Right cardiac atrium (tissue), 5 donors: ENCODE measurements around the gene INPP5K. TPM values are rescaled to one million over a fixed set of nuclear protein-coding genes. Genes with fewer than 3 reads are reported as not detected.

Experiments used
- polyA plus RNA-seq: library from polyadenylated mRNA; stranded (reverse); fragments of 200-250 nt; gene quantifications from one replicate; pipeline ENCODE4 v1.2.3, GENCODE V29; 2013
- total RNA-seq, 4 donors: library from RNA; stranded (reverse); fragmentation: NEBNext Ultra II Directional; extraction: Animal tissue kit (Norgen Biotek cat#: 25700); gene quantifications; one replicate each; pipeline ENCODE4 v1.2.1, GENCODE V29; 2021
- donor health status: healthy with polysubstance abuse.
- donor health status: DM: no; HTN: yes; CAD: no.
- donor health status: DM: no; HTN: no; CAD: no.
- donor health status: DM: no; HTN: yes; CAD: no; lungs with severe emphysema.
- donor health status: DM: yes; HTN: yes; CAD: no.

Gene INPP5K
- total and polyA plus RNA-seq, 5 donors = 21.4 to 34.7 (median 32.2) TPM

Other genes starting within 250 kb of the INPP5K start
- gene BHLHA9, start 246.2 kb downstream of the INPP5K start, total RNA-seq = not detected
- not detected for gene BHLHA9, start 246.2 kb downstream of the INPP5K start, polyA plus RNA-seq
- 1 to 10 TPM in 1 of 4 donors, under 1 TPM in 3; 0.21 to 4.2 (median 0.27) TPM for gene TRARG1, start 236.9 kb downstream of the INPP5K start, total RNA-seq
- gene TRARG1, start 236.9 kb downstream of the INPP5K start, polyA plus RNA-seq = 7.1 TPM
- gene YWHAE, start 116.4 kb downstream of the INPP5K start, total RNA-seq = 100 to 1,000 TPM; 484 to 570 (median 535) TPM
- gene YWHAE, start 116.4 kb downstream of the INPP5K start, polyA plus RNA-seq = 366 TPM
- gene CRK, start 60.4 kb downstream of the INPP5K start, total RNA-seq = 10 to 100 TPM; 33.9 to 44.8 (median 38.9) TPM
- gene CRK, start 60.4 kb downstream of the INPP5K start, polyA plus RNA-seq = 21.3 TPM
- gene MYO1C, start 23.9 kb downstream of the INPP5K start, total RNA-seq = 100 to 1,000 TPM; 149 to 185 (median 180) TPM
- gene MYO1C, start 23.9 kb downstream of the INPP5K start, polyA plus RNA-seq = 78.9 TPM
- gene PITPNA, start 46.2 kb upstream of the INPP5K start, total RNA-seq = 10 to 100 TPM; 46.5 to 63.5 (median 53.6) TPM
- gene PITPNA, start 46.2 kb upstream of the INPP5K start, polyA plus RNA-seq = 19.6 TPM
- 1 to 10 TPM; 4.2 to 6.7 (median 5.6) TPM for gene SLC43A2, start 112.2 kb upstream of the INPP5K start, total RNA-seq
- gene SLC43A2, start 112.2 kb upstream of the INPP5K start, polyA plus RNA-seq = 3.4 TPM
- gene SCARF1, start 129.1 kb upstream of the INPP5K start, total RNA-seq = 10 to 100 TPM in 3 of 4 donors, 1 to 10 TPM in 1; 9.9 to 15.6 (median 13.9) TPM
- gene SCARF1, start 129.1 kb upstream of the INPP5K start, polyA plus RNA-seq = 7.7 TPM
- gene RILP, start 133.3 kb upstream of the INPP5K start, total RNA-seq = 10 to 100 TPM; 31.0 to 54.4 (median 48.1) TPM
- gene RILP, start 133.3 kb upstream of the INPP5K start, polyA plus RNA-seq = 75.1 TPM
- 100 to 1,000 TPM; 134 to 187 (median 152) TPM for gene PRPF8, start 168.3 kb upstream of the INPP5K start, total RNA-seq
- 72.1 TPM for gene PRPF8, start 168.3 kb upstream of the INPP5K start, polyA plus RNA-seq
- gene TLCD2, start 193.8 kb upstream of the INPP5K start, total RNA-seq = 1 to 10 TPM; 1.9 to 6.1 (median 2.3) TPM
- 1.5 TPM for gene TLCD2, start 193.8 kb upstream of the INPP5K start, polyA plus RNA-seq
- gene WDR81, start 208.1 kb upstream of the INPP5K start, total RNA-seq = 10 to 100 TPM in 3 of 4 donors, 1 to 10 TPM in 1; 9.2 to 11.2 (median 11.0) TPM
- gene WDR81, start 208.1 kb upstream of the INPP5K start, polyA plus RNA-seq = 10.2 TPM
- gene SERPINF2, start 226.3 kb upstream of the INPP5K start, total RNA-seq = 1 to 10 TPM in 3 of 4 donors, under 1 TPM in 1; 0.45 to 2.1 (median 1.2) TPM
- gene SERPINF2, start 226.3 kb upstream of the INPP5K start, polyA plus RNA-seq = 1.1 TPM
- gene SERPINF1, start 245.4 kb upstream of the INPP5K start, total RNA-seq = 100 to 1,000 TPM; 160 to 288 (median 264) TPM
- gene SERPINF1, start 245.4 kb upstream of the INPP5K start, polyA plus RNA-seq = 215 TPM